OCI-M2 (cell line): ENCODE data around the gene NRXN3.

Experiments
- DNase-seq: peaks from one replicate; lab custom pipeline; 2025; ENCODE audit not compliant: unreplicated experiment; lab: John Stamatoyannopoulos, UW

The NRXN3 gene

GRCh38 chr14:79904497-79904896, 1734.3 kb downstream of the NRXN3 start:
- no peak for DNase-seq

- DNase-seq: no peak
These were observed 1736.8 kb downstream of the NRXN3 start for GRCh38 chr14:79906994-79907393.

GRCh38 chr14:79910086-79910485, 1739.9 kb downstream of the NRXN3 start:
- DNase-seq: no peak

- no peak for DNase-seq
These were observed 1741.6 kb downstream of the NRXN3 start for GRCh38 chr14:79911744-79912143.

- DNase-seq: no peak
These were observed 1744.4 kb downstream of the NRXN3 start for GRCh38 chr14:79914595-79914994.

DNA sequence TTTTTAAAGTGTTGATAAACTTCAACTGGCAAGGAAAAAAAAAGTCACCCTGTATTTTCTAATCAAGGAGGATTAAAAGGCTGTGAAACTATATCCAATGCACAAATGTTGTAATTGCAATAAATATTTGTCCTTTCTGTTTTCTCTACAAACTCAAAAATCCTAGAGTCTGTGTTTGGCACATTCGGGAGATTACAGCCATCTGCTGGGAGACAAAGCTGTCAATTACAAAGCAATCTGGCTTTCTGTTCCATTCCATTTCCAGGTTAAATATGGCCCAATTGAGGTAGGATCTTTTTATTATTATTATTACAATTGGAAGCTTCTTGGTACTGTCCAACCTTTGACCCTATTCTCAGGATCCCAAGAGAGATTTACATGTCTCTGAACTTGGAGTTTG, 1745.2 kb downstream of the NRXN3 start:
- DNase-seq: no peak

DNA sequence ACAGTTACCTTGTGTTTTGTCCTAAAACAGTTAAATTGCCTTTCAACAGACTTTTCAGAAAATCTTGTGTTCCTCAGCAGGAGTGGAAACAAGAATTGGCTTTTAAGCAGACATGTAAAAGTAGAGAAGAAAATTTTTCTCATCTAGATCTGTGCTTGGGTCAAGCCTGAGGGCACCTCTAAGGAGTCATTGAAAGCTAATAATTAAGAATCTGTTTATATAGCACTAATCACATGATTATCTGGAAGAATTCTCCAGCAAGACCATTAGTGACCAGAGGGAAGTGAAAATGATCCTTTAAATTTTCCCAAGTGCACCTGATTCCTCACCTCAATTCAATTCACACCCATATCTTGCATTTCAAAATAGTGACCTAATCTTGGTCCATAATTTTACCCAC, 1746.1 kb downstream of the NRXN3 start:
- no peak for DNase-seq

DNA sequence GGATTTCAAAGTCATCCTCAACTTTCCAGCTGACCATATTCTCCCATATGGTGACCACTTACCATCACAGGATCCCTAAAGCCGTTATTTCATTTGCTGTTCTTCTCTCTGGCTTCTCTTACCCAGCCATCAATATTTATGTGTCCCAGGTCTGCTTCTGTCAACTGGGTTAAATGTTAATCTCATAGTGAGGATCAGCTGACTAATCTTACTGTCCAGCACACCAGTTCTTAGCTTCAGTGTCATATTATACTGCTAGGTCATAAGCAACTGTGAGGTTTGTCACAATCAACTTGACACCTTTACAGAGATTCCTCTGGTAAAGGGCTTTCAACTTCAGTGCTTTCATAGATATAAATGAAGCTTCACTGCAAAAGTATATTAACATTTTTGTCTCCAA, 1746.7 kb downstream of the NRXN3 start:
- no peak for DNase-seq
